HCT116 (cell line): ENCODE results near the gene LYRM9. TPM values are rescaled to one million over a fixed set of nuclear protein-coding genes. Genes with fewer than 3 reads are reported as not detected.

Experiments used
- ATAC-seq: fragments of 200-7000 bp; cut with Tn5 transposase; 2 replicates; pipeline ENCODE4 v1.9.1; 2020; ENCODE audit warnings: mild to moderate bottlenecking, moderate library complexity
- BruUV-seq: library from RNA; stranded (reverse); fragments of 400-500 nt; replicated peaks from 2 replicates; lab custom pipeline; 2021; lab: Mats Ljungman, UMichigan
- CTCF ChIA-PET: fragments of 300-600 bp; sonication (Branson Sonifier 250); formaldehyde crosslinking; loops from one replicate; lab custom pipeline; 2021; ENCODE audit warnings: antibody characterized with exemption; lab: Charles Lee
- POLR2A ChIA-PET: fragments of 300-600, 350-600 bp; sonication (Branson Sonifier 250); formaldehyde crosslinking; loops from one replicate; lab custom pipeline; 2021; ENCODE audit warnings: antibody characterized with exemption; lab: Charles Lee
- RAD21 ChIA-PET, 2 experiments: fragments of 300-600 bp; sonication (Branson Sonifier 250); formaldehyde crosslinking; loops; one replicate each; lab custom pipeline; 2023; ENCODE audit warnings: low total read pairs in 2 of 2; ENCODE audit not compliant: uncharacterized antibody in 2 of 2, unreplicated experiment in 2 of 2, low non-redundant PET in 1 of 2; lab: Charles Lee
- DNase-seq: peaks from one replicate; pipeline ENCODE4 v3.0.0-alpha.2; 2010; ENCODE audit warnings: low read depth, low spot score
- H2AFZ ChIP-seq: fragments of 200-600 bp; shearing (Covaris generic), sonication (generic); 2 replicates; pipeline ENCODE4 v1.6.1; 2017; ENCODE audit warnings: low read depth, mixed run types, mixed read lengths, antibody characterized with exemption, low read length; ENCODE audit not compliant: poor library complexity, severe bottlenecking
- H3K27ac ChIP-seq: 2 replicates; pipeline ENCODE4 v1.5.1; 2012; ENCODE audit warnings: low read depth, low read length
- H3K27me3 ChIP-seq: fragments of 200-600 bp; sonication (generic); 2 replicates; pipeline ENCODE4 v1.6.1; 2016; ENCODE audit warnings: mixed run types, low read length, mixed read lengths; ENCODE audit not compliant: insufficient read depth
- H3K36me3 ChIP-seq, 2 experiments: fragments of 200-500 bp in 1 of 2; fragments of 200-600 bp in 1 of 2; sonication (Bioruptor generic) in 1 of 2; sonication (generic) in 1 of 2; 2 replicates each; pipeline versions ENCODE4 v1.5.1 to v1.6.1; 2014 to 2016; ENCODE audit warnings: low read length in 2 of 2, inconsistent platforms in 1 of 2, mixed read lengths in 1 of 2, mixed run types in 1 of 2; ENCODE audit not compliant: insufficient read depth in 2 of 2, control insufficient read depth in 1 of 2
- H3K4me1 ChIP-seq, 2 experiments: fragments of 200-600 bp in 1 of 2; sonication (generic) in 1 of 2; 2 replicates each; pipeline versions ENCODE4 v1.5.1 to v1.6.1; 2012 to 2017; ENCODE audit warnings: low read length in 2 of 2, inconsistent platforms in 1 of 2, mild to moderate bottlenecking in 1 of 2, mixed read lengths in 1 of 2, mixed run types in 1 of 2, moderate library complexity in 1 of 2; ENCODE audit not compliant: insufficient read depth in 2 of 2, control insufficient read depth in 1 of 2
- H3K4me2 ChIP-seq: fragments of 200-600 bp; sonication (generic); 2 replicates; pipeline ENCODE4 v1.6.1; 2017; ENCODE audit warnings: mixed run types, low read length, mixed read lengths
- H3K4me3 ChIP-seq, 2 experiments: fragments of 200-600 bp in 1 of 2; sonication (generic) in 1 of 2; replicated peaks in 1 of 2; 2 replicates each; pipeline ENCODE4 v1.5.1; 2011 to 2016; ENCODE audit warnings: low read length in 2 of 2, control low read depth in 1 of 2, low read depth in 1 of 2, mild to moderate bottlenecking in 1 of 2, mixed read lengths in 1 of 2, mixed run types in 1 of 2
- H3K79me2 ChIP-seq: fragments of 200-600 bp; sonication (generic); 2 replicates; pipeline ENCODE4 v1.6.1; 2017; ENCODE audit warnings: mild to moderate bottlenecking, mixed run types, low read length, moderate library complexity, mixed read lengths; ENCODE audit not compliant: insufficient read depth
- H3K9ac ChIP-seq: fragments of 200-600 bp; sonication (generic); 2 replicates; pipeline ENCODE4 v1.6.1; 2016; ENCODE audit warnings: low read length, mixed read lengths
- H3K9me2 ChIP-seq: fragments of 200-600 bp; sonication (generic), shearing (Covaris generic); 2 replicates; pipeline ENCODE4 v1.6.1; 2017; ENCODE audit warnings: mixed run types, mild to moderate bottlenecking, moderate library complexity; ENCODE audit not compliant: insufficient read depth
- H3K9me3 ChIP-seq, 2 experiments: fragments of 200-500 bp in 1 of 2; fragments of 200-600 bp in 1 of 2; sonication (Bioruptor generic) in 1 of 2; sonication (generic) in 1 of 2; 2 replicates each; pipeline ENCODE4 v1.6.1; 2014 to 2017; ENCODE audit warnings: low read length in 2 of 2, mixed read lengths in 2 of 2, inconsistent platforms in 1 of 2, low read depth in 1 of 2, mild to moderate bottlenecking in 1 of 2, mixed run types in 1 of 2, moderate library complexity in 1 of 2; ENCODE audit not compliant: control insufficient read depth in 1 of 2, insufficient read depth in 1 of 2
- H4K20me1 ChIP-seq: fragments of 200-600 bp; sonication (generic), shearing (Covaris generic); 2 replicates; pipeline ENCODE4 v1.6.1; 2017; ENCODE audit warnings: mixed run types, mild to moderate bottlenecking, moderate library complexity; ENCODE audit not compliant: insufficient read depth
- ATF3 ChIP-seq: IDR thresholded peaks from 2 replicates; pipeline ENCODE4 v1.6.1; 2012
- CBX3 ChIP-seq: IDR thresholded peaks from 2 replicates; pipeline ENCODE4 v1.6.1; 2012; ENCODE audit warnings: low read depth
- CEBPB ChIP-seq: IDR thresholded peaks from 2 replicates; pipeline ENCODE4 v1.6.1; 2012; ENCODE audit warnings: low read depth
- EZH2 ChIP-seq: fragments of 200-600 bp; sonication (generic); IDR thresholded peaks from 2 replicates; pipeline ENCODE4 v1.6.1; 2017; ENCODE audit warnings: antibody characterized with exemption, mixed run types
- EZH2phosphoT487 ChIP-seq: fragments of 200-600 bp; IDR thresholded peaks from 2 replicates; pipeline ENCODE4 v1.6.1; 2018; ENCODE audit warnings: antibody characterized with exemption, borderline replicate concordance
- JUND ChIP-seq: IDR thresholded peaks from 2 replicates; pipeline ENCODE4 v1.6.1; 2012
- POLR2A ChIP-seq: IDR thresholded peaks from 2 replicates; pipeline ENCODE4 v1.7.0; 2011; ENCODE audit warnings: borderline replicate concordance; ENCODE audit not compliant: insufficient read depth, insufficient read length; ENCODE audit errors: extremely low read depth
- POLR2AphosphoS5 ChIP-seq: IDR thresholded peaks from 2 replicates; pipeline ENCODE4 v1.6.1; 2011; ENCODE audit warnings: mild to moderate bottlenecking, low read depth, low read length, moderate library complexity
- RAD21 ChIP-seq: IDR thresholded peaks from 2 replicates; pipeline ENCODE4 v1.6.1; 2012; ENCODE audit warnings: low read depth, mild to moderate bottlenecking
- REST ChIP-seq: IDR thresholded peaks from 2 replicates; pipeline ENCODE4 v1.6.1; 2012; ENCODE audit warnings: low read depth
- SIN3A ChIP-seq: IDR thresholded peaks from 2 replicates; pipeline ENCODE4 v1.6.1; 2012; ENCODE audit warnings: low read depth
- SP1 ChIP-seq: IDR thresholded peaks from 2 replicates; pipeline ENCODE4 v1.6.1; 2012; ENCODE audit warnings: low read depth
- TCF7L2 ChIP-seq: IDR thresholded peaks from 2 replicates; pipeline ENCODE4 v1.7.0; 2011; ENCODE audit warnings: borderline replicate concordance, inconsistent platforms; ENCODE audit not compliant: insufficient read depth, insufficient read length; ENCODE audit errors: extremely low read depth
- ZNF274 ChIP-seq: fragments of 200-500 bp; sonication (Bioruptor generic); IDR thresholded peaks from 2 replicates; pipeline ENCODE4 v1.6.1; 2014; ENCODE audit warnings: mild to moderate bottlenecking, low read depth, low read length, inconsistent platforms
- intact Hi-C: fragments of 100-400 bp; cut with micrococcal nuclease; formaldehyde crosslinking; loops from 2 replicates; pipeline ENCODE4 v1.10.0; 2022
- total RNA-seq: library from RNA; stranded (reverse); gene quantifications from one replicate; pipeline ENCODE4 v1.2.1, GENCODE V29; 2021; ENCODE audit not compliant: unreplicated experiment

The LYRM9 gene
- total RNA-seq, 1 experiment from 2014 or later, result 4.8 TPM

GRCh38 chr17:27899525-27899924, 6.4 kb upstream of the LYRM9 start:
- Histone ChIP-seq H3K27me3 (no peaks in the 10 kb centered on the region), H4K20me1 (no peaks in the 10 kb centered on the region), H3K9ac (no peak overlapping the region), H3K9me3 (no peaks in the 10 kb centered on the region), H2AFZ (no peak overlapping the region), H3K4me1 (no peaks in the 10 kb centered on the region), H3K79me2 (no peaks in the 10 kb centered on the region), H3K4me3 (no peak overlapping the region), H3K9me2 (no peaks in the 10 kb centered on the region), H3K4me2 (no peak overlapping the region), H3K36me3 (no peaks in the 10 kb centered on the region), H3K27ac (no peak overlapping the region)
- no TSS peak for BruUV-seq
- CTCF ChIA-PET, result no interaction called here
- RAD21 ChIA-PET, result no interaction called here
- intact Hi-C loops, result no loop called here
- ATAC-seq (no peak), DNase-seq (no peak)
- TF ChIP-seq EZH2phosphoT487 (no peak), REST (no peak), RAD21 (no peak), CEBPB (no peak), SP1 (no peak), EZH2 (no peak), POLR2A (no peak), JUND (no peak), CBX3 (no peak), ZNF274 (no peak), SIN3A (no peak), POLR2AphosphoS5 (no peak), ATF3 (no peak), TCF7L2 (no peak)
- POLR2A ChIA-PET, result no interaction called here
